Body of pancreas (tissue), 4 donors: ENCODE results near the gene CASTOR1.

Experiments
- CTCF ChIP-seq, 7 experiments: fragments of 450-650 bp in 4 of 7; fragments of 200-600 bp in 3 of 7; sonication (generic) in 3 of 7; IDR thresholded peaks; one replicate each; pipeline ENCODE4 v1.5.1; 2016 to 2019; ENCODE audit warnings: antibody characterized with exemption in 7 of 7
- POLR2A ChIP-seq, 3 donors: fragments of 450-650 bp; IDR thresholded peaks; one replicate each; pipeline ENCODE4 v1.6.1; 2016; ENCODE audit warnings: antibody characterized with exemption in 3 of 3, mild to moderate bottlenecking in 2 of 3

GRCh38 chr22:30305906-30306626 is 16.8 kb upstream of the CASTOR1 start:
- TF ChIP-seq POLR2A (IDR thresholded peaks at IDR 0.05) (peak in 2 of 3 donors; percentile 2 to 6), CTCF (IDR thresholded peaks at IDR 0.05) (no peak)
